Upper lobe of left lung (tissue), 6 donors: ENCODE results near the gene MBD3. TPM values are rescaled to one million over a fixed set of nuclear protein-coding genes. Genes with fewer than 3 reads are reported as not detected.

Experiments
- ATAC-seq, 2 donors: fragments of 200-7000 bp; cut with Tn5 transposase; one replicate each; pipeline ENCODE4 v1.9.1; 2022; ENCODE audit warnings: mild to moderate bottlenecking in 2 of 2, moderate library complexity in 2 of 2; ENCODE audit not compliant: low FRiP score in 2 of 2
- DNase-seq, 2 donors: peaks; one replicate each; pipeline ENCODE4 v3.0.0-alpha.2; 2019 to 2020
- H3K27ac ChIP-seq, 4 donors: fragments of 200-600 bp; sonication (generic); one replicate each; pipeline ENCODE4 v1.5.1; 2016 to 2019
- H3K27me3 ChIP-seq, 4 donors: fragments of 200-600 bp; sonication (generic); one replicate each; pipeline ENCODE4 v1.5.1; 2017 to 2019
- H3K36me3 ChIP-seq, 4 donors: fragments of 200-600 bp; sonication (generic); one replicate each; pipeline ENCODE4 v1.5.1; 2016 to 2019
- H3K4me1 ChIP-seq, 4 donors: fragments of 200-600 bp; sonication (generic); one replicate each; pipeline ENCODE4 v1.5.1; 2018 to 2019
- H3K4me3 ChIP-seq, 4 donors: fragments of 200-600 bp; sonication (generic); one replicate each; pipeline ENCODE4 v1.5.1; 2017 to 2019; ENCODE audit warnings: mild to moderate bottlenecking in 2 of 4, moderate library complexity in 1 of 4
- H3K9me3 ChIP-seq, 4 donors: fragments of 200-600 bp; sonication (generic); one replicate each; pipeline ENCODE4 v1.5.1; 2018 to 2019
- CTCF ChIP-seq, 6 experiments: fragments of 450-650 bp in 4 of 6; fragments of 200-600 bp in 2 of 6; sonication (generic) in 2 of 6; IDR thresholded peaks; one replicate each; pipeline ENCODE4 v1.5.1; 2016 to 2019; ENCODE audit warnings: antibody characterized with exemption in 6 of 6
- EP300 ChIP-seq, 4 donors: sonication (generic); formaldehyde crosslinking; IDR thresholded peaks; one replicate each; pipeline ENCODE4 v1.5.1; 2017; ENCODE audit warnings: antibody characterized with exemption in 4 of 4, control low read depth in 2 of 4
- POLR2A ChIP-seq, 4 donors: fragments of 450-650 bp; IDR thresholded peaks; one replicate each; pipeline ENCODE4 v1.5.1; 2016 to 2017; ENCODE audit warnings: antibody characterized with exemption in 4 of 4, mild to moderate bottlenecking in 2 of 4
- POLR2AphosphoS5 ChIP-seq, 2 donors: sonication (generic); formaldehyde crosslinking; IDR thresholded peaks; one replicate each; pipeline ENCODE4 v1.5.1; 2017; ENCODE audit warnings: antibody characterized with exemption in 2 of 2
- WGBS, 2 donors: methylation state at CpG; one replicate each; pipeline ENCODE4 v1.1.5; 2017 to 2018; 5-methylcytosine and 5-hydroxymethylcytosine counted together
- total RNA-seq, 6 donors: library from RNA; depleted of rRNA in 4 of 6; stranded (reverse); fragments of >200 nt in 4 of 6; gene quantifications; one replicate each; pipeline versions ENCODE4 v1.1.0 to v1.2.1, GENCODE V29; 2016 to 2021
- donor health status: DM: no; HTN: no; CAD: no; lungs with moderate emphysema.
- donor health status: DM: no; HTN: yes; CAD: no; lungs with severe emphysema.

The MBD3 gene
- total RNA-seq, 6 donors from 2014 or later = 65.1 to 158 (median 107) TPM

DNA sequence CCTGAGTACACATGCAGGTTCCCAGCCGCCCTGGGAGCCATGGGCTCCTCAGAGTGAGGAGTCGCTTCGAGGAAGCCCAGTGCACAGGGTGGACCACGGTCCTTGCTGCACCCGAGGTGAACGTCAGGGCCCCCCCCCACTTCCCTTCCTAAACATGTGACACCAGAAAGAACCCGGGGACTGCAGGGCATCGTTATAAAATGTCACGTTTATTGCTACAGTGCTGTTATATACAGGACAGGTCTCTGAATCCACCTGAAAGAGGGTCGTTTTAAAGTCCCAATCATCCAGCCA is 16.4 kb upstream of the MBD3 start:
- H3K9me3 ChIP-seq = no peaks in the 10 kb centered on the region
- 35 to 42% methylated on average over 3 to 9 of the region's 10 CpGs for WGBS, 2 donors
- H3K4me1 ChIP-seq = peaks cover 15 to 31% (median 18%) of the 10 kb centered on the region in 4 donors
- peaks cover 8 to 37% (median 33%) of the 10 kb centered on the region in 4 donors for H3K36me3 ChIP-seq
- H3K4me3 ChIP-seq = peak overlapping the region in 2 of 4 donors; percentile 4 to 17
- TF ChIP-seq POLR2AphosphoS5 (IDR thresholded peaks at IDR 0.05) (no peak), POLR2A (IDR thresholded peaks at IDR 0.05) (no peak), CTCF (IDR thresholded peaks at IDR 0.05) (no peak), EP300 (IDR thresholded peaks at IDR 0.05) (no peak)
- H3K27me3 ChIP-seq = no peaks in the 10 kb centered on the region
- H3K27ac ChIP-seq = peak overlapping the region in 1 of 4 donors; percentile 35
- ATAC-seq (no peak), DNase-seq (no peak)

GRCh38 chr19:1608359-1609102 is 15.9 kb upstream of the MBD3 start:
- Histone ChIP-seq H3K27me3 (no peaks in the 10 kb centered on the region), H3K36me3 (peaks cover 8 to 33% (median 28%) of the 10 kb centered on the region in 4 donors), H3K4me3 (peak overlapping the region in 2 of 4 donors; percentile 4 to 17), H3K27ac (peak overlapping the region in 1 of 4 donors; percentile 35), H3K4me1 (peaks cover 20 to 36% (median 23%) of the 10 kb centered on the region in 4 donors), H3K9me3 (no peaks in the 10 kb centered on the region)
- WGBS, 2 donors = 30 to 42% methylated on average over 11 to 23 of the region's 23 CpGs
- ATAC-seq = no peak
- no peak for TF ChIP-seq POLR2A (IDR thresholded peaks at IDR 0.05)
- no peak for TF ChIP-seq EP300 (IDR thresholded peaks at IDR 0.05)
- no peak for TF ChIP-seq POLR2AphosphoS5 (IDR thresholded peaks at IDR 0.05)
- TF ChIP-seq CTCF (IDR thresholded peaks at IDR 0.05) = no peak
- DNase-seq = no peak

- Histone ChIP-seq H3K36me3 (peaks cover under 1 to 10% (median 6%) of the 10 kb centered on the region in 4 donors), H3K4me3 (peak overlapping the region; percentile 57 to 100 (median 80)), H3K27me3 (no peaks in the 10 kb centered on the region), H3K9me3 (no peaks in the 10 kb centered on the region), H3K4me1 (peaks cover 29 to 56% (median 35%) of the 10 kb centered on the region in 4 donors), H3K27ac (peak overlapping the region; percentile 90 to 93 (median 90))
- peak in 1 of 2 donors; percentile 10 for ATAC-seq
- no peak for DNase-seq
- 18% methylated on average over 12 to 16 of the region's 16 CpGs for WGBS, 2 donors
- peak in 1 of 6 experiments; percentile 1 for TF ChIP-seq CTCF (IDR thresholded peaks at IDR 0.05)
- TF ChIP-seq POLR2A (IDR thresholded peaks at IDR 0.05) = no peak
Observed at GRCh38 chr19:1606138-1606651, 13.5 kb upstream of the MBD3 start.

GRCh38 chr19:1605236-1606137 is 12.8 kb upstream of the MBD3 start, which contains the start of gene UQCR11:
UQCR11 (minus strand) TSS chr19:1605462; CDS start chr19:1605409, 53 bp downstream.
- H3K27ac ChIP-seq = peak within 1 kb of the TSS; percentile 90 to 93 (median 90)
- peak in 2 of 4 donors; percentile 33 to 60 for TF ChIP-seq POLR2A (IDR thresholded peaks at IDR 0.05)
- TF ChIP-seq CTCF (IDR thresholded peaks at IDR 0.05) = peak; percentile 34 to 86 (median 71)
- no peak for TF ChIP-seq EP300 (IDR thresholded peaks at IDR 0.05)
- TF ChIP-seq POLR2AphosphoS5 (IDR thresholded peaks at IDR 0.05) = peak; percentile 66
- H3K9me3 ChIP-seq = no peaks in the 10 kb centered on the region
- H3K27me3 ChIP-seq = no peaks in the 10 kb centered on the region
- peak within 1 kb of the TSS; percentile 77 to 100 (median 90) for H3K4me3 ChIP-seq
- WGBS, 2 donors = 0% methylated on average over 11 to 43 of the region's 79 CpGs
- peaks cover 29 to 56% (median 35%) of the 10 kb centered on the region in 4 donors for H3K4me1 ChIP-seq
- ATAC-seq (peak; percentile 94 to 97), DNase-seq (peak; percentile 95 to 96)
- peaks cover 0 to 7% (median 3%) of the 10 kb centered on the region in 4 donors for H3K36me3 ChIP-seq
